ENCODE results near the gene GALNT8. TPM values are rescaled to one million over a fixed set of nuclear protein-coding genes. Genes with fewer than 3 reads are reported as not detected.

GALNT8 gene
- total and polyA plus RNA-seq, 10 of the 15 experiments (the other 5 are each of a cell fraction or from before 2014, with no cell fraction given), result 0.14 to 0.81 (median 0.31) TPM; not detected in 1

GRCh38 chr12:4809449-4810218 is 89.4 kb downstream of the GALNT8 start (continued):
- TF ChIP-seq, protein P1, sequence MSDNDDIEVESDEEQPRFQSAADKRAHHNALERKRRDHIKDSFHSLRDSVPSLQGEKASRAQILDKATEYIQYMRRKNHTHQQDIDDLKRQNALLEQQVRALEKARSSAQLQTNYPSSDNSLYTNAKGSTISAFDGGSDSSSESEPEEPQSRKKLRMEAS (IDR thresholded peaks at IDR 0.05; ENCODE audit: low read depth, low read length), result no peak
- TF ChIP-seq SMAD1 (IDR thresholded peaks at IDR 0.05; ENCODE audit: low read depth, partially characterized antibody), result no peak
- TF ChIP-seq, protein P2, sequence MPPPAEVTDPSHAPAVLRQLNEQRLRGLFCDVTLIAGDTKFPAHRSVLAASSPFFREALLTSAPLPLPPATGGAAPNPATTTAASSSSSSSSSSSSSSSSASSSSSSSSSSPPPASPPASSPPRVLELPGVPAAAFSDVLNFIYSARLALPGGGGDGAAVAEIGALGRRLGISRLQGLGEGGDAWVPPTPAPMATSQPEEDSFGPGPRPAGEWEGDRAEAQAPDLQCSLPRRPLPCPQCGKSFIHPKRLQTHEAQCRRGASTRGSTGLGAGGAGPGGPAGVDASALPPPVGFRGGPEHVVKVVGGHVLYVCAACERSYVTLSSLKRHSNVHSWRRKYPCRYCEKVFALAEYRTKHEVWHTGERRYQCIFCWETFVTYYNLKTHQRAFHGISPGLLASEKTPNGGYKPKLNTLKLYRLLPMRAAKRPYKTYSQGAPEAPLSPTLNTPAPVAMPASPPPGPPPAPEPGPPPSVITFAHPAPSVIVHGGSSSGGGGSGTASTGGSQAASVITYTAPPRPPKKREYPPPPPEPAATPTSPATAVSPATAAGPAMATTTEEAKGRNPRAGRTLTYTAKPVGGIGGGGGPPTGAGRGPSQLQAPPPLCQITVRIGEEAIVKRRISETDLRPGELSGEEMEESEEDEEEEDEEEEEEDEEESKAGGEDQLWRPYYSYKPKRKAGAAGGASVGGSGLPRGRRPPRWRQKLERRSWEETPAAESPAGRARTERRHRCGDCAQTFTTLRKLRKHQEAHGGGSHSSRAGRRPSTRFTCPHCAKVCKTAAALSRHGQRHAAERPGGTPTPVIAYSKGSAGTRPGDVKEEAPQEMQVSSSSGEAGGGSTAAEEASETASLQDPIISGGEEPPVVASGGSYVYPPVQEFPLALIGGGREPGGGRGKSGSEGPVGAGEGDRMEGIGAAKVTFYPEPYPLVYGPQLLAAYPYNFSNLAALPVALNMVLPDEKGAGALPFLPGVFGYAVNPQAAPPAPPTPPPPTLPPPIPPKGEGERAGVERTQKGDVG (CRISPR knock-in tag; IDR thresholded peaks at IDR 0.05), result no peak
- TF ChIP-seq YY1 (IDR thresholded peaks at IDR 0.05; ENCODE audit: low read depth, low read length), result no peak
- no peak for TF ChIP-seq FOXK2 (IDR thresholded peaks at IDR 0.05)
- TF ChIP-seq HDGF (IDR thresholded peaks at IDR 0.05), result no peak
- TF ChIP-seq ZBED1 (IDR thresholded peaks at IDR 0.05; ENCODE audit: borderline replicate concordance), result no peak
- TF ChIP-seq ZNF274 (IDR thresholded peaks at IDR 0.05; ENCODE audit: insufficient read depth, insufficient read length), result no peak
- TF ChIP-seq, protein P3, sequence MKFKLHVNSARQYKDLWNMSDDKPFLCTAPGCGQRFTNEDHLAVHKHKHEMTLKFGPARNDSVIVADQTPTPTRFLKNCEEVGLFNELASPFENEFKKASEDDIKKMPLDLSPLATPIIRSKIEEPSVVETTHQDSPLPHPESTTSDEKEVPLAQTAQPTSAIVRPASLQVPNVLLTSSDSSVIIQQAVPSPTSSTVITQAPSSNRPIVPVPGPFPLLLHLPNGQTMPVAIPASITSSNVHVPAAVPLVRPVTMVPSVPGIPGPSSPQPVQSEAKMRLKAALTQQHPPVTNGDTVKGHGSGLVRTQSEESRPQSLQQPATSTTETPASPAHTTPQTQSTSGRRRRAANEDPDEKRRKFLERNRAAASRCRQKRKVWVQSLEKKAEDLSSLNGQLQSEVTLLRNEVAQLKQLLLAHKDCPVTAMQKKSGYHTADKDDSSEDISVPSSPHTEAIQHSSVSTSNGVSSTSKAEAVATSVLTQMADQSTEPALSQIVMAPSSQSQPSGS (IDR thresholded peaks at IDR 0.05; ENCODE audit: low read length), result no peak
- TF ChIP-seq SUPT20H (IDR thresholded peaks at IDR 0.05; ENCODE audit: borderline replicate concordance, control insufficient read depth, low read depth, low read length), result no peak
- no peak for TF ChIP-seq TARDBP (IDR thresholded peaks at IDR 0.05; ENCODE audit: borderline replicate concordance)
- TF ChIP-seq CHD1 (IDR thresholded peaks at IDR 0.05; ENCODE audit: low read depth, low read length), result no peak
- TF ChIP-seq POLR2AphosphoS5 (IDR thresholded peaks at IDR 0.05; ENCODE audit: low read length), result no peak
- TF ChIP-seq, protein P4, sequence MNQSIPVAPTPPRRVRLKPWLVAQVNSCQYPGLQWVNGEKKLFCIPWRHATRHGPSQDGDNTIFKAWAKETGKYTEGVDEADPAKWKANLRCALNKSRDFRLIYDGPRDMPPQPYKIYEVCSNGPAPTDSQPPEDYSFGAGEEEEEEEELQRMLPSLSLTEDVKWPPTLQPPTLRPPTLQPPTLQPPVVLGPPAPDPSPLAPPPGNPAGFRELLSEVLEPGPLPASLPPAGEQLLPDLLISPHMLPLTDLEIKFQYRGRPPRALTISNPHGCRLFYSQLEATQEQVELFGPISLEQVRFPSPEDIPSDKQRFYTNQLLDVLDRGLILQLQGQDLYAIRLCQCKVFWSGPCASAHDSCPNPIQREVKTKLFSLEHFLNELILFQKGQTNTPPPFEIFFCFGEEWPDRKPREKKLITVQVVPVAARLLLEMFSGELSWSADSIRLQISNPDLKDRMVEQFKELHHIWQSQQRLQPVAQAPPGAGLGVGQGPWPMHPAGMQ (IDR thresholded peaks at IDR 0.05; ENCODE audit: borderline replicate concordance), result no peak
- peak; percentile 40; the same call in 1 of the 2 replicates for TF ChIP-seq DPF2 (IDR thresholded peaks at IDR 0.05)
- TF ChIP-seq NFXL1 (IDR thresholded peaks at IDR 0.05; ENCODE audit: borderline replicate concordance), result no peak
- no peak for TF ChIP-seq RUNX3 (IDR thresholded peaks at IDR 0.05; ENCODE audit: low read length)
- no peak for TF ChIP-seq ATF7 (IDR thresholded peaks at IDR 0.05; ENCODE audit: low read depth)
- TF ChIP-seq BCL11A (IDR thresholded peaks at IDR 0.05; ENCODE audit: low read depth, low read length), result no peak
- no peak for TF ChIP-seq KLF5 (IDR thresholded peaks at IDR 0.05; ENCODE audit: partially characterized antibody)
- TF ChIP-seq BACH1 (IDR thresholded peaks at IDR 0.05; ENCODE audit: borderline replicate concordance), result no peak
- TF ChIP-seq USF1 (IDR thresholded peaks at IDR 0.05; ENCODE audit: borderline replicate concordance, extremely low read length, insufficient read depth, low read depth, low read length), result no peak
- peak; percentile 92 for TF ChIP-seq HDAC6 (IDR thresholded peaks at IDR 0.05; ENCODE audit: unreplicated experiment)
